Left hindlimb (tissue), 1 donor: Measurements from ENCODE around the gene MSRB3.
"Not testable (repeated sequence)": the region's sequence is repeated elsewhere in the genome, so short reads cannot be mapped to it uniquely, and the experiment has no call there.

Source experiments
- DNase-seq: peaks from one replicate; pipeline ENCODE4 v3.0.0-alpha.2; 2018

The MSRB3 gene

GRCh38 chr12:65278576-65279368 lies at the start of gene MSRB3:
Gene MSRB3 (plus strand): TSS chr12:65278683. CDS start chr12:65308580, 29,897 bp downstream.
- peak; percentile 89 for DNase-seq

DNA sequence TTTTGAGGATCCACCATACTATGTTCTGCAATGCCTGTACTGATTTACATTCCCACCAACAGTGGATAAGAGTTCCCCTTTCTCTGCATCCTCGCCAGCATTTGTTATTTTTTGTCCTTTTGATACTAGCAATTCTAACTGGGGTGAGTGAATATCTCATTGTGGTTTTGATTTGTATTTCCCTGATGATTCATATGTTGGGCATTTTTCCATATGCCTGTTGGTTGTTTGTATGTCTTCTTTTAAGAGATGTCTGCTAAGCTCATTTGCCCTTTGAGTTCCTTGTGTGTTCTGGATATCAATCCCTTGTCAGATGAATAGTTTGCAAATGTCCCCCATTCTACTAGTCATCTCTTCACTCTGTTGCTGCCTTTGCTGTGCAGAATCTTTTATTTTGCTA lies 49.0 kb upstream of the MSRB3 start:
- DNase-seq: no peak

- DNase-seq: no peak
Observed at GRCh38 chr12:65232476-65233077, 45.9 kb upstream of the MSRB3 start.

DNA sequence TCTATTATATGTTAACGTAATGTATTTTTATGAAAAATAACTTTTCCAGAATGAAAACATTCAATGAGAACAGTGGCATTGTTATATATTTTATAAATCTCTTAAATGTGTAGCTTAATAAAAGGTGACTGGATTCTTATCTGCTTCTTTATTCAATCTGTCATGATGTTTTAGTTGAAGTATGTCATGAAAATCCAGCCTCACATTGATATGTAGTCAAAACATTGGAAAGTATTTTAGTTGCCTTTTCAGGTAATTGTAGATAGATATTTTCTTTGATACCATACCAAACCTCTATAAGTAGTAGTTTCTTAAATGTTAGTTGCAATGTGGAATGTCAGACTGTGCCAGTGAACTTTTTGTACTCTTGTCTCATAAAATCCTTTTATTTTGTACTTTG lies 41.3 kb upstream of the MSRB3 start:
- DNase-seq: no peak

DNA sequence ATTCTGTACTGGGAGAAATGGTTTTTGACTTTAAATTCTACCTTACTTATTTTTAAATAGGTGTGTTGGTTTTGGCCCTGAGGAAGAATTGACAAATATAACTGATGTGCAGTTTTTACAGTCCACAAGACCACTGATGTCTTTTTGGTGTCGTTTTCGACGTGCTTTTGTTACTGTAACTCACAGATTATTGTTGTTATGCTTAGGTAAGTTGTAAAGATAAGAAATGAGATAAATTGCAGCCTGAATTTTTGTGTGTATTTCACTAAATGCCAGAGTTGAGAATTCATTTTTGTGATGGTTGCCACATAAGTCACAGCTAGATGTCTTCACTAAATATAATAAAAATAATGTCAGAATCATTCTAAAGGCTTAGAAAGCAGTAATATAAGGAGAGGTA lies 39.9 kb upstream of the MSRB3 start:
- no peak for DNase-seq

- DNase-seq: no peak
Observed at GRCh38 chr12:65248656-65249633, 29.5 kb upstream of the MSRB3 start.

- no peak for DNase-seq
Observed at GRCh38 chr12:65252515-65252914, 26.0 kb upstream of the MSRB3 start.

DNA sequence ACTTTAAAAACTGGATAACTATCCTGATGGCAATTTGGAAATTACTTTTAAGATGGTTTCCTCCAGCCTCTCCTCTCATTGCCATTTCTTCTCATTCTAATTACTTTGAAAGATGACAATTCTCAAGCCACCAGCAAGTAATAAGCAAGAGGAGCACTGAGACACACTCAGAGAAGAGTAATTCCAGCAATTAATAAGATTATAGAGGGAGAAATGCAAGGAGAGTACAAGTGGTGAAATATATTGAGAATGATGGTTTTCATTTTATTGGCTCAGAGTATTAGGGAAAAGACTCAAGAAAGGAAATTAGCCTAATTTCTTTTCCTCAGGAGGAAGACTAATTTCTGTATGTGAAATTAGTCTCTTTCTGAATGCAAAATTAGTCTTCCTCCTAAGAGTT lies 20.5 kb upstream of the MSRB3 start:
- DNase-seq: no peak

DNA sequence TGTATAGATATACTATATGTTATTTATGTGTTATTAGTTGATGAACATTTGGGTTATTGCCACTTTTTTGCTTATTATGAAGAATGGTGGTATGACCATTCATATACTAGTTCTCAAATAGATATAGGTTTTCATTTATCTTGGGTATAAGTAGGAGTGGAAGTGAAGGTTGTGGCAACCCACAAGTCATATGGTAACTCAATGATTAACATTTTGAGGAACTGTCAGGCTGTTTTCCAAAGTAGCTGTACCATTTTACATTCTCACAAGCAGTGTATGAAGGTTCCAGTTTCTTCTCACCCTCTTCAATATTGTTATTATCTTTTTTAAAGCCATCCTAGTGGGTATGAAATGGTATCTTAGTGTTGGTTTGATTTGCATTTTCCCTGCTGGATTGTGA lies 19.0 kb upstream of the MSRB3 start:
- no peak for DNase-seq

GRCh38 chr12:65263777-65264176 lies 14.7 kb upstream of the MSRB3 start:
- no peak for DNase-seq

GRCh38 chr12:65266408-65266807 lies 12.1 kb upstream of the MSRB3 start:
- DNase-seq: no peak

DNA sequence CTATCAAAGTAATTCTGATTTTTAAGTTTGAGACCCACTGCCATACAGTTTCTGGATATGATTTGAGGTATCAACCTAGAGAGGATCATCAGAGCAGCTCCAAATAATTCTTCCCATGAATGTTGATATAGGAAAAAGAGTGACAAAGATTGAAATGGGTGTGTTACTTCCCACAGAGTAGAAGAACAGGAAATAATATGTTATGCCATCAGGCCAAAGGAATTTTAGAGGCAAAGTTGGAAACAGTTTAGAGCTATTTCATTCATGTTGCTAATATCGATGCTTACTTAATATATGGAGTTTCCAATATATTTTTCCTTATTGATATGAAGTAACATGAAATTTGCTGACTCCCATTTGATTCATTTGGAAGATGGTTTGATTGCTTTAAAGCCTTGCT lies 8.9 kb upstream of the MSRB3 start:
- DNase-seq: no peak

DNA sequence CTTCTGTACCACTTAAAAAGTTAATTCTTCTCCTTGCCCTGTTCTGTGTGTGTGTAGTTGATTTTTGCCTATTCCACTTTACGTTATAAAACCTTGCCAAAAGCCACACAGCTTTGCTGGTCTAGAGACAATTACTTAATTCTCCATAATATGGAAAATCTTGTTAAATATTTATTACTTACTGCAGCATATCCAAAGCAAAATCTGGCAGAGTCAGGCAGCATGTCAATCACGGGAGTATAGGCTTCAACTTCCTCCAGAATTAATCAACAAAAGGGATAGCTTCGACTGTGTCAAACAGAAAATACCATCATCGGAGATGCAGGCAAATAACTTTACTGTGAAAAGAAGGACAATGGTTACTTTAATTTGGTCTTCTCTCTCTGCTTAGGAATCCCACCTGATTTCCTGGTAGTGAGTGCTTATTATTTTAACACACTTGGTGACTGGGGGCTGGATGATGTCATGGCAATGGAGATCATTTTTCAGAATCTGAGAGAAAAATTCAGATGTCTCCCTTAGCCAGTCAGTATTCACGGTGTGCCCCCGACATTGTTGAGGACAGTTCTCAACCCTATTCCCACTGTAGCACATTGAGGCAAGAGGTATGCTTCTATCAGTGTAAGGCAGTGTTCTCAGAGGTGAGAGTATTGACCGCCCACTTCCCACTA lies 3.7 kb upstream of the MSRB3 start:
- DNase-seq: no peak

DNA sequence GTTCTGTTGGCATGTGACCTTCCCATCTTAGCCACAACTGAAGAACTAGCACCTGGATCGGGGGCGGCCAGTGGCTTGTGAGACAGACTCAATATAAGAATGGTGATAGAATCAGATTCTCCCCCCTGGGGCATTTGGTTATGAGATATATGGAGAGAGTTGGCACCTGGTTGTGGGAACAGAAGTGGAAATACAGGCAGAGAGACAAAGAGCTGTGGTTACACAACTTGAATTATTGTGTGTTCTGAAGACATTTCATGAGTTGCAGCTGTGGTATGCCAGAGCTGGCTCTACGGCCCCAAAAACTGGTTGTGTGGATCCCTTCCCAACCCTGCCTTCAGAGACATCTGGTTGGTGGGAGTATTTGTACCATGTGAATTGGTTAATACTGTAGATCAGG lies 2.9 kb upstream of the MSRB3 start:
- no peak for DNase-seq

DNA sequence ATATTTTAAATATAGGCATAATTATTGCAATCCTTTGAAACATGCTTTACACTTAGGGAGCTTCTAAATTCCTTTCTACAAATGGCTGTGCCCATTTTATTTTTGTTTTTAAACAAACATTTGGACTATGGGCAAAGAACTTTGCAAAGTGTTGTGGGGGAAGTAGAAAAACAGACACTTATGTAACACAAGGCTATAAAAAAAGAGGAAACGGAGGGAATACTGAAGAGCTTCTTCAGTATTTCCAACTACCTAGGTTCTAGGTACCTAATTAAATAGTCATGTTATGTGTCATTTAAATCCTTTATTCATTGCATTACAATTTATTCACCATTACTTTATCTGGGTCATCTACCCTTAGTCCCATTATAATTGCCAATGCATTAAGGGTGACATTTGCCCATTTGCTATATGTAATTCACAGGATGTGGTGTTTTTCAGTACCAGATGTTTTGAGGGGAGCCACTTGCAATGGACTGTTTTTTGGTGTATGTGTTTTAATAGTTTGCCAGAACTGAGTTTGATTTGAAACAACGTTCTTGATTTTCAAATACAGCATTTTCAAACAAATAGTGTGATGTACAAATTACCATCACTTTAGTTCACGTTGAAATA lies 1.5 kb upstream of the MSRB3 start:
- DNase-seq: no peak

DNA sequence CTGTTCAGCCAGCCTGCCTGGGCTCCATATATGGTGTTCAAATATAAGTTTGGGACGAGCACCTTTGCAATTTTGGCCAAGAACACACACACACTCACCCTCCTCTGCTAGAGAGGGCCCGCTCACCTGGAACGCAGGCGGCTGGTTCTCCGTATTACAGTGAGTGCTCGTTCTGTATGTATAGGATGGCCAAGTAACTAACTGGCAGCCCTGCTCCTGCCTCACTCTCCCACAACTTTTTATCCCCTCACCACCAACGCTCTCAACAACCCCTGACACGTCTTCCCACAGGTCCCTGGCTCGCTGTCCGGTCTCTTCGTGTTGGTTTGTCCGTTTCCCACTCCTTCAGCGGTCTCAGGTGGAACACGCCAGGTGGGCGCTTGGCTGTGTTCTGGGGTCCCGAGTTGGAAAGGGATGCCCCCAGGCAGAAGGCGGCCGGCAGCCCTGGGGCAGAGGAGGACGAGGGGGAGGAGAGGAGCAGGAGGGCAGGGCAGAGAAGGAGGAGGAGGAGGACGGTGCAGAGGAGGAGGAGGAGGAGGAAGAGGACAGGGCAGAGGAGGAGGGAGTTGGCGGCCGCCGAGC lies 398 bp upstream of the MSRB3 start:
- no peak for DNase-seq

DNA sequence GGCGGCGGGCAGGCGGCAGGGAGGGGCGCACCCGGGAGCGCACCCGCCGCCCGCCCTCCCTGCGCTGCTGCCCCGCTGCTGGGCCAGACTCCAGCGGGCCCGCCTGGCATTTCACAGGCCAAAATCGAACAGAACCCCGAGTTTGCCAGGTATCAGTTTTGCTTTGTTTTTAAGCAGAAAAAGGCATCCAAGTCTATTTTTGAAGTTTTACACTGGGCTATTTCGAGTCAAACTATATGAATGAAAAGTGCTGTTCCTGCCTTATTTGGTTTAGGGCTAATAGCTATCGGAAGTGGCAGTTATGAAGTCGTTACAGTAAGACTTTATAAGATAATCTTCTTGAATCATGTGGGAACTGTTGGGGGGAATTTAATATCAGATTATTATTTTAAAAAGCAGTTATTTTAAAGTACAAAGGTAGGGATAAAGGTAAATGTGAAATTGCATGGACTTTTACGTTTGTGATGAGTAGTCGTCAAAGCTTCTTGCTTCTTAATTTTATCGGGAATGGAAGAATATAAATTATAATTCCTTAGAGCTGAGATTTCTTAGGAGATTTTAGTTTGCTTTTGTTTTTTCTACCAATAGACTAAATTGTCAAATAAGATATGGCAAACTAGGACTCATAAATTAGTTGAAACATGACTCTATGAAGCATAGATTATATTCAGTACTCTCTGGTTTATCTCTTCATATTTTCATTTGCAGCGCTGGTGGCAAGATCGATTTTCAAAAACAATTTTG lies 1.1 kb downstream of the MSRB3 start:
- no peak for DNase-seq

DNA sequence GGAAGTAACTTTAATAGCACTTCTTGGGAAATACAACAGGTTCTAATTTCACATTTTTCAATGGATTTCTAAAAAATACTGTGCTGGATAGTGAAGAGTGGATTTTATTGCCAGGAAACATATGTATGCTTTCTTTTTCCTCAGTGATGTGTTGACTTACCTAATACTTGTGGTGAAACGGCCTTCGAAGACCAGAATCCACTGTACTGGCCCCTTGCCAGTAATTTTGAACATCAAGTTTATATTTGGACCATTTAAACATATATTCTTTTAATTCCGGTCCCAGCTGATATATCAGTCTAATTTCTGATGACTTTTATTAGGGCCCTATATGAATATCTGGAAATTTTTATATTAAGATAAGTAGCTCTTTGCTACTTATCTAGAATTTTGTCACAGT lies 1.8 kb downstream of the MSRB3 start:
- DNase-seq: no peak

- no peak for DNase-seq
Observed at GRCh38 chr12:65282840-65283239, 4.4 kb downstream of the MSRB3 start.

DNA sequence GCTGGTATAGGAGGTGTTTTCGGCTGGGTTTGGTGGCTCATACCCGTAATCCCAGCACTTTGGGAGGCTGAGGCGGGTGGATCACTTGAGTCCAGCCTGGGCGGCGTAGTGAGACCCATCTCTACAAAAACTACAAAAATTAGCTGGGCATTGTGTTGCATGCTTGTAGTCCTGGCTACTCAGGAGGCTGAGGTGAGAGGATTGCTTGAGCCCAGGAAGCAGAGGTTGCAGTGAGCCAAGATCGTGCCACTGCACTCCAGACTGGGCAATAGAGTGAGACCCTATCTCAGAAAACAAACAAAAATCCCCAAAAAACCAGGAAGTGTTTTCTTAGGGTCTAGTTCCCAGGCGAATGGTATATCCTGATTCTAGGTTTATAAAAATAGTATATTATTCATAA lies 7.0 kb downstream of the MSRB3 start:
- DNase-seq: not testable (repeated sequence)

DNA sequence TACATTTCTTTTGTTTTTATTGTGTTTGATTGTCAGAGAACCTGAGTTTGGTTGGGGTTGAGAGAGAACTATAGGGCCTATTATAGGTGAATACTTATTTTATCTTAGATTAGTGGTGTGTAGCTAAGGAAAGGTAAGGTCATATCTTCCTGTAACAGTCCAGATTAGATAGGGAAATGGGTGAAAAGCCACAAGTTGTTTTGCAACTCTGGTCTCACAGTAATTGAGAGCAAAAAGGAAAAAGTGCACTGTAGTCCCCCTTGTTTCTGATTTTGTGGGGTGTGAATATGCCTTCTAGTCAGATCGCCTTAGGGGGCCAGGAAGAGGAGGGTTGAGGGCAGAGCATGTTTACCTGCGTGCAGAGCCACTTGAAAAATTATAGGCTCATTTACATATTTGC lies 8.9 kb downstream of the MSRB3 start:
- no peak for DNase-seq
